DMS153 treated with DMSO at 0.1 percent for 48 hours (cell line): ENCODE results near the gene CYP2A13.
A peak's percentile ranks its signal among the peaks of the same experiment; 100 is the strongest.
"Not testable (repeated sequence)": the region's sequence is repeated elsewhere in the genome, so short reads cannot be mapped to it uniquely, and the experiment has no call there.

Experiments used
- DNase-seq: peaks from one replicate; lab custom pipeline; 2025; ENCODE audit not compliant: unreplicated experiment; lab: John Stamatoyannopoulos, UW

CYP2A13 gene

GRCh38 chr19:41088151-41088550 is at the start of gene CYP2A13:
TSS of gene CYP2A13 (plus strand) at chr19:41088451. CDS start at chr19:41088472, 21 bp downstream.
- no peak for DNase-seq

GRCh38 chr19:41039806-41040205 is 48.4 kb upstream of the CYP2A13 start:
- DNase-seq = no peak

GRCh38 chr19:41045095-41045494 is 43.2 kb upstream of the CYP2A13 start:
- not testable (repeated sequence) for DNase-seq

GRCh38 chr19:41050426-41050825 is 37.8 kb upstream of the CYP2A13 start:
- DNase-seq = no peak

GRCh38 chr19:41052162-41052561 is 36.1 kb upstream of the CYP2A13 start:
- not testable (repeated sequence) for DNase-seq

GRCh38 chr19:41053331-41053730 is 34.9 kb upstream of the CYP2A13 start:
- DNase-seq = not testable (repeated sequence)

GRCh38 chr19:41064974-41065569 is 23.2 kb upstream of the CYP2A13 start:
- DNase-seq = peak; percentile 1

GRCh38 chr19:41076286-41076685 is 12.0 kb upstream of the CYP2A13 start:
- DNase-seq = no peak

- DNase-seq = no peak
These were observed 4.7 kb upstream of the CYP2A13 start for GRCh38 chr19:41083516-41083915.

- no peak for DNase-seq
These were observed 2.4 kb upstream of the CYP2A13 start for GRCh38 chr19:41085748-41086415.

GRCh38 chr19:41089959-41090358 is 1.7 kb downstream of the CYP2A13 start:
- no peak for DNase-seq

GRCh38 chr19:41095703-41096102 is 7.5 kb downstream of the CYP2A13 start:
- DNase-seq = no peak

GRCh38 chr19:41096353-41096752 is 8.1 kb downstream of the CYP2A13 start:
- DNase-seq = no peak

GRCh38 chr19:41097302-41097701 is 9.1 kb downstream of the CYP2A13 start:
- DNase-seq = no peak

GRCh38 chr19:41098762-41099161 is 10.5 kb downstream of the CYP2A13 start:
- DNase-seq = no peak

GRCh38 chr19:41102210-41102609 is 14.0 kb downstream of the CYP2A13 start:
- not testable (repeated sequence) for DNase-seq

- no peak for DNase-seq
These were observed 17.9 kb downstream of the CYP2A13 start for GRCh38 chr19:41106177-41106576.

GRCh38 chr19:41111296-41111695 is 23.0 kb downstream of the CYP2A13 start:
- no peak for DNase-seq

- DNase-seq = no peak
These were observed 23.6 kb downstream of the CYP2A13 start for GRCh38 chr19:41111750-41112295.

GRCh38 chr19:41112728-41113290 is 24.6 kb downstream of the CYP2A13 start:
- DNase-seq = no peak

- DNase-seq = no peak
These were observed 25.9 kb downstream of the CYP2A13 start, which contains the start of gene CYP2F1 for GRCh38 chr19:41114132-41114531. TSS of gene CYP2F1 (plus strand) at chr19:41114432. CDS start at chr19:41116189, 1,757 bp downstream.

- DNase-seq = no peak
These were observed 28.0 kb downstream of the CYP2A13 start for GRCh38 chr19:41116261-41116660.
